Colon (tissue), 2 donors: ENCODE data around the gene SH2D1B.
"Not testable (repeated sequence)": the region's sequence is repeated elsewhere in the genome, so short reads cannot be mapped to it uniquely, and the experiment has no call there.

Source experiments
- FAIRE-seq: peaks from 2 replicates; lab custom pipeline; 2012; peaks lifted over from hg19 to GRCh38; lab: Jason Lieb, UNC
- donor health status: control.
- donor health status: control.

SH2D1B gene

DNA sequence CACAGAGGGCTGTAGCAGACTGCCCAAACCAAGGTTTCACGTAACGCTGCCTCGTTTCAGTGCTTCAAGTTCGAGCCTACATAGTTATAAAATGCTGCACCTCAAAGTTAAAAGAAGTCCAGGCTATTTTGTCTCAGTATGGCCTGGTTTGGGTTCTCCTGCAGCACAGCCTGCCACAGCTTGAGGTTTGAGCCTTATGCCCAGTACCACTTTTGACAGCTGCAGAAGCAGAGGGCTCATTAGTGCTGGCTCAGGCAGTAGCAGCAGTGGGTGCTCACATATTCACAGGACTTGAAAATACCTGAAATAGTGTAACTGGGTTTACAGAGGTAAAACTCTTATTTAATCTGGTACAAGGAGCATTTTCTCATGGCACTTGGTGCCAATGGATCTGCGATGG, 50.6 kb downstream of the SH2D1B start:
- no peak for FAIRE-seq

- no peak for FAIRE-seq
Measured at GRCh38 chr1:162360874-162361260, 51.1 kb downstream of the SH2D1B start.

DNA sequence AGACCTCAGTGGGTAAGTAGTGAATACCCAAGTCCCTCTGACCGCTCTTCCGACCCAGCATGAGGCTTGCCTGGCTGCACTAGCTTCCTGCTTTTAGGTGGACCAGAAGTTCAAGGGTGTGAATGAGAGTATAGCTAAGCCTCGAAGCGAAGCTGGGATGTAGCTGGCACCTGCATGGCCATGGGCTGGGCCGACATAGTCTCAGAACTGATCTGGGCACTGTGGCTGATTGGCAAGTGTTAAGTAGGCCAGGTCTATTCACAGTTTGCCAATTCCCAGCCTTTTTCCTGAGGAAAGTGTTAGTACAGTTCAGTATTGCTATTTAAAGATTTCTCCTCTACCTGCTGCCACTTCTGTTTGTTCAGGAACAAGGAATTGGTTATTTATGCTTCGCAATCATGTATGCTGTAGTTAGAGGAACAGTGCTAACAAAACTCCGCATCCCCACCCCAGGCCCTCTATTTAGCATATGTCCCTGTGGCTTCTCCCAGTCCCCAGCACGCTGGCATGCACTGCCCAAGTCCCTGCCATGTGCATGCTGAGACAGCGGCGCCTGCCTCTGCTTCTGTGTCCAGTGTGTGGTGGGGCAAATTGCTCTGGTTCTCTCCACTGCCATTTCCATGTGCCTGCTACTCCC, 51.6 kb downstream of the SH2D1B start:
- no peak for FAIRE-seq

- no peak for FAIRE-seq
Measured at GRCh38 chr1:162359523-162360236, 52.3 kb downstream of the SH2D1B start.

GRCh38 chr1:162358928-162359327, 53.0 kb downstream of the SH2D1B start:
- FAIRE-seq, result no peak

DNA sequence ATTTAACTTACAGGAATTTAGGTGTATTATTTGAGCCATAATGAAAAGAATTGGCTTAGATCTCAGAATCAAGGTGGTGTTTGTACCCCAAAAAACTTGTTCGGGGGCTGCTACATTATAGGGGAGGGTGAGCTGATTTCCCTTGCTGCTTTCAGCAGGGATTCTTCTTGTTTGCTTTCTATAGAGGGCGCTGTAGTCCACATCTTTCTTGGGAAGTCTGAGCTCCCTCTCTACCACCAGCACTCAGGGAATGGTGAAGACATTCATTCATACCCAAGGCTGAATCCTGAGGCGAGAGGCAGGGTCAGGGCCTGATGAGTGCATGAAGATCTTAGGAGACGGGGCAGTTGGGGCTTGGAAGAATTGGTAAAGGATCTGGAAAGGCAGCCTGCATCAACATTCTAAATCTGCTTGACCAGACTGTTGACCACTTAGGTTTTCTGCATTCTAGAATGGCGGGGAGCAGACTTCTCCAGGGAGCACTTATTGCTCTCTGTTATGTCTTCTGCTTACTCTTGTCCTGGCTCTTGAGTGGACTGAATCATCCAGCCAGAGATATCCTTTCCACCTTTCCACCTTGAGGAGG, 54.2 kb downstream of the SH2D1B start:
- no peak for FAIRE-seq

GRCh38 chr1:162353702-162354101, 58.2 kb downstream of the SH2D1B start:
- no peak for FAIRE-seq

DNA sequence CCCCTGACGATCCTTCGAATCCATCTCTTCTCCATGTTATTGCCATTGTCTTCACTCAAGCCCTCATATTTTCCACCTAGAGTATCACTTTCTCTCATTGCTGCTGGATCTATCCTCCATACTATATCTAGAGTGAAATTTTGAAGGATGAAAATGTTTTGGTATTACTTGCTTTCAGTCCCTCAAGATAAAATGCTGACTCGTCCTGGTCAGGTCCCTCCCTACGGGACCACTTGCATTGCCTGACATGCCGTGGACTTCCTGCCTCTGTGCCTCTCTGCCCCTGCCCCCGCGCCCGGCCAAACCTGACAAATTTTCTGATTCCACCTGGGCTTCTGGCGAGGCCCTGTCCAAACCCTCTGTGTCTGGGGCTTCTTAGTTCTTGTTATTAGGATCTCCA, 58.9 kb downstream of the SH2D1B start:
- FAIRE-seq, result no peak

- FAIRE-seq, result not testable (repeated sequence)
Measured at GRCh38 chr1:162351874-162352273, 60.1 kb downstream of the SH2D1B start.

DNA sequence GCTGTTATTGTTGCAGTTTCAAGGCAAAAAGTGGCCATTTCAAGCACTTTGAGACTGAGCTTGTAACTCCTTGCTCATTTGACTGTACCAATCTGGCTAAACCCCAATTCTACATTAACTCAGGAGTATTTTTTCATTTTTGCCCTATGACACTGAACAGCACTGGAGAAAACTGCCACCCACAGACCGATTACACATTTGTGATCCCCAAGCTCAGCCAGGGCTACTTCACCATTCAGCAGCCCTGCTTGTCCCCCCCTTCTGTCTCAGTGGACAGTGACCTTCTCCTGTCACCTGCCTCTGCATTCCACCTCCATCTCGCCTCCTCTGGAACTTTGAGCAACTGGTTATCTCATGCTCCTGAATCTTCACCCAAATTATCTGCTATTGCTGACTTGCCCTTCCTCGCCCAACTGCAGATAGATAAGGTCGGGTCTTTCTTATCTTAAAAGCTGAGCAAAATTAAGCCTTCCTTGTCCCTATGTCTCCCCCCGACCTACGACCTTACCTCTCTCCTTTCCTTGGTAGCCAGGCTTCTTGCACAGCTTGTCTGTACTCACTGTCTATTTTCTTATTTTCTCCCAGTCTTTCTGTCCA, 60.6 kb downstream of the SH2D1B start:
- no peak for FAIRE-seq

DNA sequence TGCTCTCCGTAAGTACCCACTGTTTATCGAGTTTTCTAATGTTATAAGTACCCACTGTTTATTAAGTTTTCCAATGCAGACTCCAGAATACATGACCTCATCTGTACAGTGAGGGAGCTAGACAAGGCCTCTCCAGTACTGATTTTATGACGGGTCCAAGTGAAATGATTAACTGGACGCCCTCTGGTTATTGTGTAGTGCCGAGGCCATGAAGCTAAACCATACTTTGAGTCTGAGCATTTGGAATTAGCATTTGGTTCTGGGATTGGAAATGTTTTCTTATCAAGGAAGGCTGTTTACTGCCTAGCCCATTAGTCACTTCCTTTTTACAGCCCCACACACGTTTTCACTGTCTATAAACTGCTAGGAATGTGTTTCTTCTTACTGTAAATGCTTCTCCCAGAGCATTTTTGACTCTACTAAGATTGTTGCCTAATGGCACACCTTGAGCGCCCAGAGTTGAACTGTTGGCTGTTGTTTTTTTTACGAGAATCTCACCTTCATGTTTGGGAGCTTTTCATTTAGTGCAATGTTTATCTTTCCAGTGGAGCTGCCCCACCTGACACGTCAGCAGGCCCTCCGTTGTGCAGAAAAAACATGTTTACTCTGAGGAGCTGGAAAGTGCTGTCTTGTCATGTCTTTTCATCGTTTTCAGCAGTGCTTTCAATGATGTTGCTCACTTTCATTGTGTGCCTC, 62.2 kb downstream of the SH2D1B start:
- FAIRE-seq, result no peak

DNA sequence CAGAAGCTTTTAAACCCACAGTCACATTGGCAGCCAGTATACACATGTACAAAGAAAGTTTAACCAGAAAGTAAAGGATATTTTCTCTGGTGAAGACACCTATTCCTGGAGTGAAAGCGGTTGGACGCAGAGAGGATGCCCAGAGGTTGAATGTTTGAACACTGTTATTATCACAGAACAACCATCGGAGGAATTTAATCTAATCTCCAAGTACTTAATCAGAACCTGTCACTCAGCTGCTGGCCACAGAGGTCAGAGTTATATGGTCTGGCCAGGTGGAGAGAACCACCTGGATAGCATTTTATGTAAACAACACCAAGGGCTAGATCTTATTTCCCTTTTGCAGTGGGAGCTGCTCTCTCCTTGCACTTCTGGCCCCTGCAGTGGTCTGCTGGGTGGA, 64.7 kb downstream of the SH2D1B start:
- FAIRE-seq, result no peak
